NCI-H2029 treated with DMSO at 0.1 percent for 48 hours (cell line): Measurements from ENCODE around the gene CUX1.

Source experiments
- DNase-seq: peaks from one replicate; lab custom pipeline; 2025; lab: John Stamatoyannopoulos, UW

Gene CUX1

DNA sequence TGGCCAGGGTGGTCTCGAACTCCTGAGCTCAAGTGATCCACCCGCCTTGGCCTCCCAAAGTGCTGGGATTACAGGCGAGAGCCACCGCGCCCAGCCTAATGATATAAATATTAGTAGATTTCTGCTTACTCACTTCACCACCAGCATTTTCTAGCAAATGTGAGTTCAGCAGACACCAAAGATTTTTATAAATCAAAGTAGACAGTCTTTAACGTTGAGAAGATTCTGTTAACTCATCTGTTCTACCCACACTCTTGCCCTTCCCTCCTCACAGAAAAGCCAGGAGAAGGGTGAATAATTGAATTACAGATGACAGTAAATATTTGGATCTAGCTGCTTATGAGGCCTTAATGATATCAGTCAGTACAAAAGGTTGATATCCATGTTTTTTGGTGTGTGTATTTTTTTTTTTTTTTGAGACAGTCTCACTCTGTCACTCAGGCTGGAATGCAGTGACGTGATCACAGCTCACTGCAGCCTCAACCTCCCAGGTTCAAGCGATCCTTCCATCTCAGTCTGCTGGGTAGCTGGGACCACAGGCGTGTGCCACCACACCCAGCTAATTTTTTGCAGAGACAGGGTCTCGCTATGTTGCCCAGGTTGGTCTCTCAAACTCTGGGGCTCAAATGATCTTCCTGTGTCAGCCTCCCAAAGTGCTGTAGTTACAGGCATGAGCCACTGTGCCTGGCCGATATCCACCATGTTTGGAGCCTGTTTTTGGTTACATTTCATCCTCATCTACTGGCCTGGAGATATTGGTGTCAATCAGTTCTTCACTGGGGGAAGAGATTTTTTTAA is 120.5 kb downstream of the CUX1 start:
- DNase-seq: no peak

DNA sequence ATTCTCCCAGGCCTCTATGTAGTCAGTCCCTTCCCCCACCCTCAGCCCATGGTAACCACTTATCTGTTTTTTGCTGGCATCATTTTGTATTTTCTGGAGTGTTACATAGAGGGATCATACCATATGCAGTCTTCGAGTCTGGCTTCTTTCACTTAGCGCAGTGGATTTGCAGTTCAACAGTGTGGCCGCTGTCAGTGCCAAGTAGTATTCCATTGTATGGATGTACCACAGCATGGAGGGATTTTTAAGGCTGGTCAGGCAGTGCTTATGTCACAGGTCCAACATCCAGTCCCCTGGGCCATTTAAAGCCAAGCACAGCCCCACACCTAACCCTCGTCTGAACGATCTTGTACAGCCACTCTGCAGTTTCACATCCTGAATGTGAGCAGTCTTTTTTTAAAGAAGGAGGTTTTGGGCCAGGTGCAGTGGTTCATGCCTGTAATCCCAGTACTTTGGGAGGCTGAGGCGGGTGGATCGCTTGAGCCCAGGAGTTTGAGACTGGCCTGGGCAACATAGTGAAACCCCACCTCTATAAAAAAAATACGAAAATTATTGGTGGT is 121.8 kb downstream of the CUX1 start:
- DNase-seq: no peak

DNA sequence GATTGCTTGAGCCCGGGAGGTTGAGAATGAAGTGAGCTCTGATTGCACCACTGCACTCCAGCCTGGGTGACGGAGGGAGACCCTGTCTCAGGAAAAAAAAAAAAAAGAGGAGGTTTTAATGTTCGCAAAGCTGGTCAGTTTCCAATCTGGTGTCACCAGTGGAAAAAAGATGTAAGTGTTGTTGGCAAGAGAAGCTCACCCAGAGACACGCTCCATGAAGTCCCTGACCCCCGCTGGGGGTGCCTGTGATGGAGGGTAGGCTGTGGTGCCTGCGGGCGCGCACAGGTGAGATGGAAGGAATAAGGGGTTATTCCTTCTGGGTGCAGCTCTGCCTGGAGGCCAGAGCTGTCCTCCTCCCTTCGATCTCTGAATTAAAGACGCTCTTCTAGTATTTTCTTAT is 122.7 kb downstream of the CUX1 start:
- DNase-seq: no peak

DNA sequence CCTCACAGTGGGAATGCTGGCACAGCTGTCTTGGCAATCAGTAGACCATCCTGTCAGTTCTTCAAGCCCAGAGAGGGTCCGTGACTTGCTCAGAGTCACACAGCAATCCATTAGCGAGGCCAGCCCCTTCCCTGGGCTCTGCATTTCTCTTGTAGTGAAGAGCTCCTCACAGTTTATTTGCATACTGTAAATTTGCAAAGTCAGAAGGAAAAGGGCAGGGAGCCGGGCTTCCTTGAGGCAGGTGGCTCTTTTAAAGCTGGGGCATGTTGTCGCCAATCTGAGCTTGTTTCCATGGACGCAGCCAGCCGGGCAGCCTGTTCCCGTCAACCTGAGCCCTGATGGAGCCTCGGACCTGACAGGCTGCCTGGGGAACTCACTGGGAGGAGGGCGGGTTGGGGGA is 123.4 kb downstream of the CUX1 start:
- no peak for DNase-seq

DNA sequence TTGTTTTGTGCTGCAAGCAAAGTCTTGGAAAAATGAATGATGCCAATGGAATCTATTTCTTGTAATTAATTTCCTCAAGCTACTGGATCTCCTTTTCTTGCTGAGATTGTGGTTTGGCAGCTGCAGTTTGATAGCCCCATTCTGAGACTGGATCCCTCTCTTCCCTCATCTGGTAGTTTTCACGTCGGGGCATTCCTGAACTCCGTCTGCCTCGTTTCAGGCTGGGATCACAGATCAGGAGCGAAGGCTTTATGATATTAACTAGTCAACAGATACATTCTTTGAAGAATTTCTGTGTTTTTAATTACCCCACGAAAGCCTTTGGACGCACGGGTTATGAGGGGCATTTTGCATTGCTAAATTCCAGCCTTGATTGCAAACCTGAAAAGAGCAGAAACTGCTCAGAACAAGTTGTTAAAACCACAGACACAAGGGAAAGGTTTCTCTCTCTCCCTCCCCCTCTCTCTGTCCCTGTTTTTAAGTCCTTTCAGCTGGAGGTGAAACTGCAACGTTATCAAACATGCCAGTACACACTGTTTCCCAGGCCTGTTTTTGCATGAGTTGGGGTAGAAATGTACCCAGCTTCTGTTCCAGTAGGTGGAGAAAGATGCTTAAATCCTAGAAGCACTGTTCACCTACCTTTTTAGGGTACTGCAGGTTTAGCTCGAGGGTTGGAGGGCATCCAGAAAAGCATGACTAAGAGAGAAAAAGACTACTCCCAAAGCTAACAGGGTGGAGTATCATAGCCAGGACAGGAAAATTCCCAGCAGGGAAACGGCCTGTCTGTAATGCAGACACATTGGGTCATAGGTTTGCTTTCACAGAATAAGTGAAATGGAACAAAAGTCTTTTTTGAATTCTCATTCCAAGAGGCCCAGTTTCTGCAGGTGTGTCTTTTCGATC is 124.3 kb downstream of the CUX1 start:
- no peak for DNase-seq

- DNase-seq: no peak
Measured at GRCh38 chr7:101942603-101943210, 125.3 kb downstream of the CUX1 start.

DNA sequence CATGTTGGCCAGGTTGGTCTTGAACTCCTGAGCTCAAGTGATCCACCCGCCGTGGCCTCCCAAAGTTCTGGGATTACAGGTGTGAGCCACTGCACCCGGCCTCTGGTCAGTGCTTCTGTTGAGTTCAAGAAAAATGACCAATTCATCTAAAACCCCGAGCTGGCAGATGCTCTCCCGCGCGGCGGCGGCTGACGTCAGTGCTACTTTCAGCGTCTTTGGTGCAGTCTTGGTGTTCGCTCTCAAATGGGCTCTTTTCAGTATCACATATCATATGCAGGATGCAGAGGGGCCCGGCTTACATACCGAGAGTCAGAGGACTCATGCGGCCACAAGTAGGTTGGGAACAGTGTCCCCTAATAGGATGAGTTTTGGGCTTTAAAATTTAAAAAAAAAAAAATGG is 125.9 kb downstream of the CUX1 start:
- no peak for DNase-seq

- no peak for DNase-seq
Measured at GRCh38 chr7:101943889-101944600, 126.6 kb downstream of the CUX1 start.

DNA sequence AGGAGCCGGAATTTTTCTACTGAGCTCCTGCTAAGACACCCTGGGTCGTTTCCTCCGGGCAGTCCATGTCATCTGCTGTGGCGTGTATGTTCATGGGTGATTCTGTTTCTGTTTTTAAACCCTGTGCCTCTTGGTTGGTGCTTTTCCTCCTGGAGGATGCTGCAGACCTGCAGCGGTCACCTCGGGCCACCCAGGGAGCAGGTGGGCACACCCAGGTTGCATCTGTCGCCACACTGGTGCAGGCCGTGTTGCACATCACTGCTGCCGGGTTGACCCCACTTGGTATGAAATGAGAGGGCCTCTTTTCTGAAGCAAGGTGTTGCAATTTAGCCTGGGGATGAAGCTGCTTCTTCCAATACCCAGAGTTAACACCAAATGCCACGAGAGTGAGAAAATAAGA is 127.2 kb downstream of the CUX1 start:
- DNase-seq: no peak

DNA sequence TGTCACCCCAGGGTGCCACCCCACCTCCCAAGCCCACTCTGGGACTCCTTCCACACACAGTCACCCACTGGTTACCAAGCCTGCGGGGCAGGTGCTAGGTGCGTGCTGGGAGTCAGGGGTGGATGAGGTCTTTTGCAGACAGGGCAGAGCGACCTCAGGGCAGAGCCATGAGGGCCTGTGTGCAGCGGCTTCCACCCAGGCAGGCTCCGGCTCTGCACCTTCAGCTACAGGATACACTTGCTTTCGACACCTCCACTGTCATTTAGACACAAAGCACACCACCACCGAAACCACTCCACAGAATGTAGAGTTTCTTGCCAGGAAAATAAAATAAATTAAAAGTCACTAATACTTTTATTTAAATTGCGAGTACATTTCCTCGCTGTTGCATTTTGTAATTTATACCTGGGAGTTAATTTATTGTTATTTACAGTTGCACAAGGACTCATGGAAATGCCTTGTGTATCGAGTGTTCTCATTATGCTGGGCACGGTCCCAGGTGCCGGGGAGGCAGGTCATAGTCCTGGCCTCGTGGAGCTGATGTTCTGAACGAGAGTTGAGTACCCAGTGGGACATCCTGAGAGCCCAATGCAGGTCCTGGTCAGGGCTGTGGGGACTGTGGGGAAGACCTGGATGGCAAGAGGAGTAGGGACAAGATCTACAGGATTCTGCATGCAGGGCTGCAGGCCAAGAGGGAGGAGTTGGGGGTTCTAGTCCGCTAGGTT is 127.8 kb downstream of the CUX1 start:
- no peak for DNase-seq

GRCh38 chr7:101947899-101948298 is 130.5 kb downstream of the CUX1 start:
- DNase-seq: no peak

- DNase-seq: no peak
Measured at GRCh38 chr7:101948650-101949049, 131.2 kb downstream of the CUX1 start.

DNA sequence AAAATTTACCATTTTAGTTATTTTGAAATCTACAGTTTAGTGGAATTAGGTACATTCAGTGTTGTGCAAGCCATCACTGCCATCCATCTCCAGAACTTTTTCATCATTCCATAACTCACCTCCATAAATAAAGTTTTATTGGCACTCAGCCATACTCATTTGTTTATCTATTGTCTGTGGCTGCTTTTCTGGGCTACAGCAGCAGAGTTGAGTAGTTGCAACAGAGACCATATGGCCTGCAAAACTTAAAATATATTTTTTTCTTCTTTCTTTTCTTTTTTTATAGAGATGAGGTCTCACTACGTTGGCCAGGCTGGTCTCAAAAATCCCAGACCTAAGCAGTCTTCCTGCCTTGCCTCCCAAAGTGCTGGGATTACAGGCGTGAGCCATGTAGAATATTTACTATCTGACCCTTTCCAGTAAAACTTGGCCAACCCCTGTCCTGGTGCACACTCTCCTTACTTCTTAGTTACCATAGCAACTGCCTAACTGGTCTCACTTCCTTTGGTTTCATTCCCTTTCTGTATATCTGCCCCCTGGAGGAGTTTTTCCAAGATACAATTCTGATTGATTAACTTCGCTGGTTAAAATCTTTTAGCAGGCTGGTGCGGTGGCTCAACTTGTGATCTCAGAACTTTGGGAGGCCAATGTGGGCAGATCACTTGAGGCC is 133.2 kb downstream of the CUX1 start:
- no peak for DNase-seq

- no peak for DNase-seq
Measured at GRCh38 chr7:101951757-101952156, 134.3 kb downstream of the CUX1 start.

DNA sequence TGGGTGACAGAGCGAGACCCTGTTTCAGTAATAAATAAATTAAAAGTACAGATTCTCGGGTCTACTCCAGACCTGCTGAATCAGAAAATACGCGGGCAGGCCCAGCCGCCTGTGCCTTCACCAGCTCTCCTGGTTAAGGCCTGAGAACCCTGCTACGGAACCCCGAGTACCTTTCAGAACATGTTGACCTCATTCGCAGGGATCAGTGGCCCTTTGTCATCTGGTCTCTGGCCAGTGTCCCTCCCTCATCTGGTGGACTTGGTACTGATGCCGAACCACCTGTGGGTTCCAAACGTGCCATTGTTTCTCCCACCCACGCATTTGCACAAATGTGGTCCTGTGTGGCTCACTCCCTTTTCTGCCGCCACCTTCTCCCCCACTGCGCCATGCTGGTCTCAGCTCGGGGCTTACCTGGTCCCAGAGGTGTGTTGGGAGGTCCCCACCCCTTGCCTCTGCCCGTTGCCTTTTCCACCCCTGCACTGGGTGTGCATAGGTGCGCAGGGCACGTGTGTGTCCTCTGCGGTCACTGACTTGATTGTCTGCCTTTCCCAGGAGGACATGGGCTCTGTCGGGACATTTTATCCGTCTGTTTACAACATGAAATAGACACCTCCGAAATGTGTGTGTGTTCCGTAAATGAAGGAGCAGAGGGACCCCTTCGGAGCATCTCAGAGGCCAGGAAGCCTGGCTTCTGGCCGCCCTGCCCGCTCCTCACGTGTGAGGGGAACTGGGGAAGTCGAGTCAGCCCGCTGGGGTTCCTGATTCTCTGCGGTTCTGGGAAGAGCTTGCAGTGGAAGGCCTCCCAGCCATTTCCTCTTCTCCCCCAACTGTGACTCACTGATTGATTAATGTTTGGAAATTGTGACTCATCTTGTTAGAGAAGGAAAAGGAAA is 135.2 kb downstream of the CUX1 start:
- DNase-seq: no peak

- DNase-seq: no peak
Measured at GRCh38 chr7:101953248-101953819, 135.9 kb downstream of the CUX1 start.

GRCh38 chr7:101954499-101954898 is 137.1 kb downstream of the CUX1 start:
- DNase-seq: no peak

GRCh38 chr7:101956130-101956529 is 138.7 kb downstream of the CUX1 start:
- DNase-seq: no peak
